DLD1 (cell line): ENCODE data around the gene PDZD2.
"Not testable (repeated sequence)": the region's sequence is repeated elsewhere in the genome, so short reads cannot be mapped to it uniquely, and the experiment has no call there.

Experiments
- in situ Hi-C: cut with HindIII; loops from 2 replicates; pipeline ENCODE4 v1.10.0; 2017; ENCODE audit warnings: low sequenced_read_pairs

PDZD2 gene

GRCh38 chr5:32118922-32119321 is 480.0 kb downstream of the PDZD2 start:
- in situ Hi-C loops, result not testable (repeated sequence)

GRCh38 chr5:32123058-32123805 is 484.3 kb downstream of the PDZD2 start:
- in situ Hi-C loops, result no loop called here

- in situ Hi-C loops, result no loop called here
These were observed 485.2 kb downstream of the PDZD2 start for GRCh38 chr5:32123889-32124676.

GRCh38 chr5:32126691-32127090 is 487.8 kb downstream of the PDZD2 start:
- in situ Hi-C loops, result no loop called here

GRCh38 chr5:32127711-32128110 is 488.8 kb downstream of the PDZD2 start:
- in situ Hi-C loops, result no loop called here

GRCh38 chr5:32129074-32129598 is 490.2 kb downstream of the PDZD2 start:
- in situ Hi-C loops, result no loop called here

GRCh38 chr5:32130865-32131264 is 491.9 kb downstream of the PDZD2 start:
- in situ Hi-C loops, result no loop called here

- in situ Hi-C loops, result no loop called here
These were observed 492.7 kb downstream of the PDZD2 start for GRCh38 chr5:32131604-32132003.

- in situ Hi-C loops, result no loop called here
These were observed 493.8 kb downstream of the PDZD2 start for GRCh38 chr5:32132757-32133156.

GRCh38 chr5:32135086-32135485 is 496.2 kb downstream of the PDZD2 start:
- in situ Hi-C loops, result no loop called here

- in situ Hi-C loops, result no loop called here
These were observed 497.4 kb downstream of the PDZD2 start for GRCh38 chr5:32136342-32136741.

- in situ Hi-C loops, result no loop called here
These were observed 500.0 kb downstream of the PDZD2 start for GRCh38 chr5:32138839-32139493.

GRCh38 chr5:32143617-32144377 is 504.9 kb downstream of the PDZD2 start:
- in situ Hi-C loops, result no loop called here

- in situ Hi-C loops, result no loop called here
These were observed 505.7 kb downstream of the PDZD2 start for GRCh38 chr5:32144378-32145207.

GRCh38 chr5:32145378-32145777 is 506.4 kb downstream of the PDZD2 start:
- in situ Hi-C loops, result no loop called here

GRCh38 chr5:32147236-32147635 is 508.3 kb downstream of the PDZD2 start:
- in situ Hi-C loops, result no loop called here

- in situ Hi-C loops, result no loop called here
These were observed 509.0 kb downstream of the PDZD2 start for GRCh38 chr5:32147959-32148358.

- in situ Hi-C loops, result no loop called here
These were observed 511.4 kb downstream of the PDZD2 start for GRCh38 chr5:32150366-32150765.

GRCh38 chr5:32151198-32151597 is 512.3 kb downstream of the PDZD2 start:
- in situ Hi-C loops, result no loop called here

- in situ Hi-C loops, result no loop called here
These were observed 514.8 kb downstream of the PDZD2 start for GRCh38 chr5:32153723-32154122.
